Ishikawa (cell line): ENCODE measurements around the gene TMEM175.
A peak's percentile ranks its signal among the peaks of the same experiment; 100 is the strongest.

Experiments
- CEBPB ChIP-seq: IDR thresholded peaks from 2 replicates; pipeline ENCODE4 v1.6.1; 2012
- CREB1 ChIP-seq: IDR thresholded peaks from 2 replicates; pipeline ENCODE4 v1.6.1; 2012; ENCODE audit warnings: low read depth
- EGR1 ChIP-seq: IDR thresholded peaks from 2 replicates; pipeline ENCODE4 v1.6.1; 2012
- EP300 ChIP-seq: IDR thresholded peaks from 2 replicates; pipeline ENCODE4 v1.6.1; 2012; ENCODE audit warnings: borderline replicate concordance
- FOXM1 ChIP-seq: IDR thresholded peaks from 2 replicates; pipeline ENCODE4 v1.6.1; 2012; ENCODE audit warnings: low read depth, borderline replicate concordance
- NFIC ChIP-seq: IDR thresholded peaks from 2 replicates; pipeline ENCODE4 v1.6.1; 2012
- RAD21 ChIP-seq: IDR thresholded peaks from 2 replicates; pipeline ENCODE4 v1.6.1; 2012; ENCODE audit warnings: low read depth
- TAF1 ChIP-seq: IDR thresholded peaks from 2 replicates; pipeline ENCODE4 v1.6.1; 2012; ENCODE audit warnings: low read depth, mild to moderate bottlenecking
- TCF12 ChIP-seq: IDR thresholded peaks from 2 replicates; pipeline ENCODE4 v1.6.1; 2012; ENCODE audit warnings: low read depth
- TEAD4 ChIP-seq: IDR thresholded peaks from 2 replicates; pipeline ENCODE4 v1.6.1; 2012
- YY1 ChIP-seq: IDR thresholded peaks from 2 replicates; pipeline ENCODE4 v1.6.1; 2012; ENCODE audit warnings: low read depth
- ZBTB7A ChIP-seq: IDR thresholded peaks from 2 replicates; pipeline ENCODE4 v1.6.1; 2012; ENCODE audit warnings: low read depth
- TF ChIP-seq, protein P1 (sequence below): IDR thresholded peaks from 2 replicates; pipeline ENCODE4 v1.6.1; 2012
- TF ChIP-seq, protein P2 (sequence below): IDR thresholded peaks from 2 replicates; pipeline ENCODE4 v1.6.1; 2012; ENCODE audit warnings: low read depth, mild to moderate bottlenecking
- TF ChIP-seq, protein P3 (sequence below): IDR thresholded peaks from 2 replicates; pipeline ENCODE4 v1.6.1; 2012

The TMEM175 gene

DNA sequence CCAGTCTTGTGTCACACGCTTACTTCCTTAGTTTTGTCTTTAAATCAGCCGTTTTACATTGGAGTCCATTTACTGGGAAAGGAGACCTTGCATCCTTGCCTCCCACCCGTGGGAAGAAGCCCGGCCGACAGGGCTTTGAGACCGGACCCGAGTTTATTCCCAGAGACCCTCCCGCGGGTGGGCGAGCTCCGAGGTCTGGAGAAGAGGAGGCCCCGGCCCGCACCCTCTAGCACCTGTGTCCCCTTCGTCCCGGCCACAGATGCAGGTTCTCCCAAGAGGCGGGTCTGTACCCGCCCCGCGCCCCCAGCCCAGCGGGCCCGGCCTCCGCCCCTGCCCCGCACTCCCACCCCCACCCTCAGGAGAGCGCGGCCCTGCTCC is 64.7 kb downstream of the TMEM175 start:
- TF ChIP-seq YY1 (no peak), TEAD4 (no peak), ZBTB7A (0 out of 2 replicates have a peak, but pooled peaks have one; percentile 26), FOXM1 (no peak)

DNA sequence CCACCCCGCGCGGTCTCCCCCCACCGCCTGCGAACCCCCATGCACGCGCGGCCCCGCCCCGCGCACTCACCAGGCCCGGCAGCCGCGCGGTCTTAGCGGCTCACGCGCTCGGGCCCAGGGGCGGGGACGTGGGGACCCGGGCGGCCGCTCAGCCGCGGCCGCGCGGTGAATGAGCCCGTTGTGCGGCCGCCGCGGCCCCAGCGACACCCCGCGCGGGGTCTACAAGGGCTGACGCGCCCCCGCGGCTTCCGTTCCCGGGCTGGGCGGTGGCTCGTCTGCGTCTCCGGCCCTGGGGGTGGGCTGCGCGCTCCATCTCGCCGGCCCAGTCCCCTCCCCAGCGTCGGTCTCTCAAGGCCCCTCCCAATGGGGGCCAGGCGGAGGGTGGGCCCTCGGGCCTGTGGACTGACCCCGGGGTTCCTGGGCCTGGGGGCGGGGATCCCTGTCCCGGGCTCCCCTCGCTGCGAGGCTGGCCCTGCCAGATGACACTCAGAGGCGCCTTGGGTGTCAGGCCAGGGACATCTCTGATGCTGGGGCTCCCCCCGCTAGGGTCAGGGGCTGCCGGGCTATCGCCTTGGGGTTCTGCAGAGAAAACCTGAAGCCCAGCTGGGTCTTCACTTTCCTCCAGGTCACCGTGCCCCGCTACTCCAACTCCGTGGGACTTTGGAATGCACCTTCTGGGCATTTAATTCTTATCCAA is 65.3 kb downstream of the TMEM175 start:
- 0 out of 2 replicates have a peak, but pooled peaks have one; percentile 27 for TF ChIP-seq ZBTB7A
- TF ChIP-seq, protein P1, sequence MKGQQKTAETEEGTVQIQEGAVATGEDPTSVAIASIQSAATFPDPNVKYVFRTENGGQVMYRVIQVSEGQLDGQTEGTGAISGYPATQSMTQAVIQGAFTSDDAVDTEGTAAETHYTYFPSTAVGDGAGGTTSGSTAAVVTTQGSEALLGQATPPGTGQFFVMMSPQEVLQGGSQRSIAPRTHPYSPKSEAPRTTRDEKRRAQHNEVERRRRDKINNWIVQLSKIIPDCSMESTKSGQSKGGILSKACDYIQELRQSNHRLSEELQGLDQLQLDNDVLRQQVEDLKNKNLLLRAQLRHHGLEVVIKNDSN: no peak
- no peak for TF ChIP-seq TCF12
- TF ChIP-seq CEBPB: no peak

DNA sequence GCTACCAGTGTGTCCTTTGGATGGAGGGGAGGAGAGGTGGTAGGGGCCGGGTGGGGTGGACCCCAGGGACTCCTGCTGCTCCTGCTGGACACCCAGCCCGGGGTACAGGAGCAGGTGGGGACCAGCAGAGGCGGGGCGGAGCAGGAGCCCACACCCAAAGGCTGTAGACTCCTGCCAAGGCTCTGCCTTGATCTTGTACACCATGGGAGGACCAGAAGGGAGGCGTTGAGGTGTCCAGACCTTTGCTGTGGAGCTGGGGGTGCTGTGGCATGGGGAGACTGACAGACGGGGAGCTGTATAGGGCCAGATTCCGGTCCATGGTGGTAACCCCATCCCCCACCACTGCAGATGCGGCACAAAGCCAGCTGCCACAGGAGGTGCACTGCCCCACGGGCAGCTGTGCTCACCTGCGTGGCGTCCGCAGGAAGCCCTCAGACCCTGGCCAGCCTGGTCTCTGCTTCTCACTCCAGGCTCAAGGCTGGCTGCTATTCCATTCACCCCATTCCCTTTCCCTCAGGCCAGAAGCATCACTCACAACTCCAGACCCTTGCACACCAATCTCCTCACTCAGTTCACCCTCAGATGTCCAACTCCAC is 65.9 kb downstream of the TMEM175 start:
- TF ChIP-seq EP300: no peak
- TF ChIP-seq TCF12: no peak
- TF ChIP-seq CEBPB: no peak
- TF ChIP-seq RAD21: no peak
- no peak for TF ChIP-seq EGR1
- TF ChIP-seq TEAD4: no peak
- no peak for TF ChIP-seq CREB1

DNA sequence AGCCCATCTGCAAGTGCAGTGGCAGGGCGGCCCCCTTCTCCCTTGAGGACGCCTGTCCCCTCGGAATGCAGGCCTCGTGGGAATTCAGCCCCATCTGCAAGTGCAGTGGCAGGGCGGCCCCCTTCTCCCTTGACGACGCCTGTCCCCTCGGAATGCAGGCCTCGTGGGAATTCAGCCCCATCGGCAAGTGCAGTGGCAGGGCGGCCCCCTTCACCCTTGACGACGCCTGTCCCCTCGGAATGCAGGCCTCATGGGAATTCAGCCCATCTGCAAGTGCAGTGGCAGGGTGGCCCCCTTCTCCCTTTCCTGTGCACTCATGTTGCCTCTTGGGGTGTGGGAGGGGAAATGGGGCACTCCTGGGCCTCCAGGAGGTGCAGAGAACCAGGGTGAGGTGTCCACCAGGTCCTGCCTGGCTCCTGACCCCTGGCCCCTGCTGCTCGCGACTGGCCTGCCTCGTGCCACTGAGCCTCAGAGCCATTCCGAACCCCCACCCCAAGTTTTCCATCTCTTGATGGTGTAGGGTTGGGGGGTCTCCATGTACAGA is 67.7 kb downstream of the TMEM175 start:
- TF ChIP-seq, protein P1: no peak
- TF ChIP-seq, protein P2, sequence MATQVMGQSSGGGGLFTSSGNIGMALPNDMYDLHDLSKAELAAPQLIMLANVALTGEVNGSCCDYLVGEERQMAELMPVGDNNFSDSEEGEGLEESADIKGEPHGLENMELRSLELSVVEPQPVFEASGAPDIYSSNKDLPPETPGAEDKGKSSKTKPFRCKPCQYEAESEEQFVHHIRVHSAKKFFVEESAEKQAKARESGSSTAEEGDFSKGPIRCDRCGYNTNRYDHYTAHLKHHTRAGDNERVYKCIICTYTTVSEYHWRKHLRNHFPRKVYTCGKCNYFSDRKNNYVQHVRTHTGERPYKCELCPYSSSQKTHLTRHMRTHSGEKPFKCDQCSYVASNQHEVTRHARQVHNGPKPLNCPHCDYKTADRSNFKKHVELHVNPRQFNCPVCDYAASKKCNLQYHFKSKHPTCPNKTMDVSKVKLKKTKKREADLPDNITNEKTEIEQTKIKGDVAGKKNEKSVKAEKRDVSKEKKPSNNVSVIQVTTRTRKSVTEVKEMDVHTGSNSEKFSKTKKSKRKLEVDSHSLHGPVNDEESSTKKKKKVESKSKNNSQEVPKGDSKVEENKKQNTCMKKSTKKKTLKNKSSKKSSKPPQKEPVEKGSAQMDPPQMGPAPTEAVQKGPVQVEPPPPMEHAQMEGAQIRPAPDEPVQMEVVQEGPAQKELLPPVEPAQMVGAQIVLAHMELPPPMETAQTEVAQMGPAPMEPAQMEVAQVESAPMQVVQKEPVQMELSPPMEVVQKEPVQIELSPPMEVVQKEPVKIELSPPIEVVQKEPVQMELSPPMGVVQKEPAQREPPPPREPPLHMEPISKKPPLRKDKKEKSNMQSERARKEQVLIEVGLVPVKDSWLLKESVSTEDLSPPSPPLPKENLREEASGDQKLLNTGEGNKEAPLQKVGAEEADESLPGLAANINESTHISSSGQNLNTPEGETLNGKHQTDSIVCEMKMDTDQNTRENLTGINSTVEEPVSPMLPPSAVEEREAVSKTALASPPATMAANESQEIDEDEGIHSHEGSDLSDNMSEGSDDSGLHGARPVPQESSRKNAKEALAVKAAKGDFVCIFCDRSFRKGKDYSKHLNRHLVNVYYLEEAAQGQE: no peak
- TF ChIP-seq TCF12 (no peak), TEAD4 (no peak), ZBTB7A (no peak), TAF1 (no peak), EP300 (no peak), RAD21 (no peak), FOXM1 (no peak), NFIC (no peak), YY1 (no peak), EGR1 (no peak), CREB1 (no peak), CEBPB (no peak)
- TF ChIP-seq, protein P3, sequence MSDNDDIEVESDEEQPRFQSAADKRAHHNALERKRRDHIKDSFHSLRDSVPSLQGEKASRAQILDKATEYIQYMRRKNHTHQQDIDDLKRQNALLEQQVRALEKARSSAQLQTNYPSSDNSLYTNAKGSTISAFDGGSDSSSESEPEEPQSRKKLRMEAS: no peak

DNA sequence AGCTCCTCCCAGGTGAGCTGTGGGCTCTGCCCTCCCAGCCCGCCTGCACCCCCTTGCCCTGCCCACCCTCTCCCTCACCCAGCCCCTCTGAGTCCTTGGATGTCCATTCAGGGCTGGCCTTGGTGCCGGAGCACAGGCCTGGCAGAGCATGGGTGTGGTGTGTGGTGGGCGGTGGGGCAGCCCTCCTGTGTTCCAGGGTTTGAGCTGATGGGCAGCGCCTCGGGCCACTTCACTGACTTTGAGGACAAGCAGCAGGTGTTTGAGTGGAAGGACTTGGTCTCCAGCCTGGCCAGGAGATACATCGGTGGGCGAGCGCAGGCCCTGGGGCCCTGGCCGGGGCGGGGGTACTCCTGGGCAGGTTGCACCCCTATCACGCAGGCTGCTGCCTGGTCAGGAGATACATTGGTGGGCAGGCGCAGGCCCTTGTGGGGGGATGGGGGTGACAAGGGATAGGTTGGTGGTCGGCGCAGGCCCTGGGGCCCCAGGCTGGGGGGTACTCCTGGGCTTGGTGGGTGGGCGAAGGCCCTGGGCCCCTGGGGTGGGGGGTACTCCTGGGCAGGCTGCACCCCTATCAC is 68.5 kb downstream of the TMEM175 start:
- TF ChIP-seq TAF1: no peak
- TF ChIP-seq TEAD4: no peak
- TF ChIP-seq RAD21: no peak
- TF ChIP-seq EGR1: no peak
- TF ChIP-seq YY1: no peak
- TF ChIP-seq FOXM1: no peak
- TF ChIP-seq, protein P1: no peak
- TF ChIP-seq NFIC: no peak
- TF ChIP-seq EP300: no peak
- TF ChIP-seq TCF12: no peak
- no peak for TF ChIP-seq ZBTB7A
- no peak for TF ChIP-seq CREB1
- no peak for TF ChIP-seq CEBPB
- TF ChIP-seq, protein P2: no peak
- TF ChIP-seq, protein P3: no peak
